HL-60 (cell line): ENCODE results near the gene OGG1.
A peak's percentile ranks its signal among the peaks of the same experiment; 100 is the strongest.

Experiments used
- DNase-seq, 2 experiments: peaks; one replicate each; pipeline ENCODE4 v3.0.0-alpha.2; 2010 to 2020; ENCODE audit warnings: low read depth in 1 of 2, low spot score in 1 of 2
- H3K27ac ChIP-seq: fragments of 250-450 bp; sonication (Bioruptor Pico); replicated peaks from 2 replicates; pipeline ENCODE4 v1.5.1; 2020; ENCODE audit warnings: mild to moderate bottlenecking, moderate library complexity
- H3K27me3 ChIP-seq: fragments of 250-450 bp; sonication (Bioruptor Pico); 2 replicates; pipeline ENCODE4 v1.5.1; 2021; ENCODE audit warnings: mild to moderate bottlenecking, moderate library complexity; ENCODE audit not compliant: insufficient read depth, poor library complexity, severe bottlenecking
- H3K4me3 ChIP-seq: replicated peaks from 2 replicates; pipeline ENCODE4 v1.5.1; 2011; ENCODE audit warnings: mild to moderate bottlenecking, control low read depth, low read length; ENCODE audit not compliant: insufficient read depth
- GABPA ChIP-seq: IDR thresholded peaks from 2 replicates; pipeline ENCODE4 v1.6.1; 2012; ENCODE audit warnings: low read depth
- POLR2AphosphoS5 ChIP-seq: IDR thresholded peaks from 2 replicates; pipeline ENCODE4 v1.6.1; 2012; ENCODE audit warnings: low read depth
- SPI1 ChIP-seq: IDR thresholded peaks from 2 replicates; pipeline ENCODE4 v1.6.1; 2012; ENCODE audit warnings: low read depth, mild to moderate bottlenecking, borderline replicate concordance
- TF ChIP-seq, protein P1 (sequence below): IDR thresholded peaks from one replicate; pipeline ENCODE4 v1.5.1; 2011; ENCODE audit warnings: low read length, control low read depth, inconsistent platforms; ENCODE audit not compliant: insufficient read depth
- TF ChIP-seq, protein P2 (sequence below): IDR thresholded peaks from 2 replicates; pipeline ENCODE4 v1.6.1; 2012; ENCODE audit warnings: low read depth; ENCODE audit not compliant: insufficient replicate concordance

The OGG1 gene

DNA sequence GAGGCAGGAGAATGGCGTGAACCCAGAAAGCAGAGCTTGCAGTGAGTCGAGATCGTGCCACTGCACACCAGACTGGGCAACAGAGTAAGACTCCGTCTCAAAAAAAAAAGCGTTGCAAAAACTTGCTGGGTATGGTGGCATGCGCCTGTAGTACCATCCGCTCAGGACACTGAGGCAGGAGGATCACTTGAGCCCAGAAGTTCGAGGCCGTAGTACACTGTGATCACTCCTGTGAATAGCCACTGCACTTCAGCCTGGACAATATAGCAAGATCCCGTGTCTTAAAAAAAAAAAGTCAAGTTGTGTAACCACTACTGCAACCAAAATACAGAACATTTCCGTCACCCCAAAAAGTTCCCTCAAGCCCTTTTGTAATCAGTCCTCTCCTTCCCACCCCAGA is 44.6 kb downstream of the OGG1 start:
- TF ChIP-seq, protein P1, sequence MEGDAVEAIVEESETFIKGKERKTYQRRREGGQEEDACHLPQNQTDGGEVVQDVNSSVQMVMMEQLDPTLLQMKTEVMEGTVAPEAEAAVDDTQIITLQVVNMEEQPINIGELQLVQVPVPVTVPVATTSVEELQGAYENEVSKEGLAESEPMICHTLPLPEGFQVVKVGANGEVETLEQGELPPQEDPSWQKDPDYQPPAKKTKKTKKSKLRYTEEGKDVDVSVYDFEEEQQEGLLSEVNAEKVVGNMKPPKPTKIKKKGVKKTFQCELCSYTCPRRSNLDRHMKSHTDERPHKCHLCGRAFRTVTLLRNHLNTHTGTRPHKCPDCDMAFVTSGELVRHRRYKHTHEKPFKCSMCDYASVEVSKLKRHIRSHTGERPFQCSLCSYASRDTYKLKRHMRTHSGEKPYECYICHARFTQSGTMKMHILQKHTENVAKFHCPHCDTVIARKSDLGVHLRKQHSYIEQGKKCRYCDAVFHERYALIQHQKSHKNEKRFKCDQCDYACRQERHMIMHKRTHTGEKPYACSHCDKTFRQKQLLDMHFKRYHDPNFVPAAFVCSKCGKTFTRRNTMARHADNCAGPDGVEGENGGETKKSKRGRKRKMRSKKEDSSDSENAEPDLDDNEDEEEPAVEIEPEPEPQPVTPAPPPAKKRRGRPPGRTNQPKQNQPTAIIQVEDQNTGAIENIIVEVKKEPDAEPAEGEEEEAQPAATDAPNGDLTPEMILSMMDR = no peak
- TF ChIP-seq SPI1 (no peak), GABPA (no peak), POLR2AphosphoS5 (no peak)
- TF ChIP-seq, protein P2, sequence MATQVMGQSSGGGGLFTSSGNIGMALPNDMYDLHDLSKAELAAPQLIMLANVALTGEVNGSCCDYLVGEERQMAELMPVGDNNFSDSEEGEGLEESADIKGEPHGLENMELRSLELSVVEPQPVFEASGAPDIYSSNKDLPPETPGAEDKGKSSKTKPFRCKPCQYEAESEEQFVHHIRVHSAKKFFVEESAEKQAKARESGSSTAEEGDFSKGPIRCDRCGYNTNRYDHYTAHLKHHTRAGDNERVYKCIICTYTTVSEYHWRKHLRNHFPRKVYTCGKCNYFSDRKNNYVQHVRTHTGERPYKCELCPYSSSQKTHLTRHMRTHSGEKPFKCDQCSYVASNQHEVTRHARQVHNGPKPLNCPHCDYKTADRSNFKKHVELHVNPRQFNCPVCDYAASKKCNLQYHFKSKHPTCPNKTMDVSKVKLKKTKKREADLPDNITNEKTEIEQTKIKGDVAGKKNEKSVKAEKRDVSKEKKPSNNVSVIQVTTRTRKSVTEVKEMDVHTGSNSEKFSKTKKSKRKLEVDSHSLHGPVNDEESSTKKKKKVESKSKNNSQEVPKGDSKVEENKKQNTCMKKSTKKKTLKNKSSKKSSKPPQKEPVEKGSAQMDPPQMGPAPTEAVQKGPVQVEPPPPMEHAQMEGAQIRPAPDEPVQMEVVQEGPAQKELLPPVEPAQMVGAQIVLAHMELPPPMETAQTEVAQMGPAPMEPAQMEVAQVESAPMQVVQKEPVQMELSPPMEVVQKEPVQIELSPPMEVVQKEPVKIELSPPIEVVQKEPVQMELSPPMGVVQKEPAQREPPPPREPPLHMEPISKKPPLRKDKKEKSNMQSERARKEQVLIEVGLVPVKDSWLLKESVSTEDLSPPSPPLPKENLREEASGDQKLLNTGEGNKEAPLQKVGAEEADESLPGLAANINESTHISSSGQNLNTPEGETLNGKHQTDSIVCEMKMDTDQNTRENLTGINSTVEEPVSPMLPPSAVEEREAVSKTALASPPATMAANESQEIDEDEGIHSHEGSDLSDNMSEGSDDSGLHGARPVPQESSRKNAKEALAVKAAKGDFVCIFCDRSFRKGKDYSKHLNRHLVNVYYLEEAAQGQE = no peak
- Histone ChIP-seq H3K4me3 (no peak overlapping the region), H3K27me3 (no peaks in the 10 kb centered on the region), H3K27ac (no peak overlapping the region)
- no peak for DNase-seq

DNA sequence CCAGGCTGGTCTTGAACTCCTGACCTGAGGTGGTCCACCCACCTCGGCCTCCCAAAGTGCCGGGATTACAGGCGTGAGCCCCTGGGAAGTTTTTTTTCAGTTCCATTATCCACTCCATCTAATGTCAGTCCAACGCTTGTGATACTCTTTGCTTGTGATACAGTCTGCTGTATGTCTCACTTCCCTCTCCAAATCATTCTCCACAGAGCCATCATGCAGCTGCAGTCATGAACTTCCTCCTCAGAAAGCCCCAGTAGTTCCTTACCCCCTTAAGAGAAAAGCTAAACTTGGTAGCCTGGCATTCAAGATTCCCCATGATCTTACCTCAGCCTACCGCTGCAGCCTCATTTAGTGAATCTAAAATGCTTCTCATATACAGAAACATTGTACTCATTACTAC is 45.5 kb downstream of the OGG1 start:
- DNase-seq = peak in 1 of 2 experiments; percentile 48
- no peak overlapping the region for H3K4me3 ChIP-seq
- peak; percentile 50; the same call in 1 of the 2 replicates for TF ChIP-seq SPI1
- peak; percentile 20; the same call in 1 of the 2 replicates for TF ChIP-seq POLR2AphosphoS5
- TF ChIP-seq, protein P1 = no peak
- H3K27ac ChIP-seq = no peak overlapping the region
- no peaks in the 10 kb centered on the region for H3K27me3 ChIP-seq

DNA sequence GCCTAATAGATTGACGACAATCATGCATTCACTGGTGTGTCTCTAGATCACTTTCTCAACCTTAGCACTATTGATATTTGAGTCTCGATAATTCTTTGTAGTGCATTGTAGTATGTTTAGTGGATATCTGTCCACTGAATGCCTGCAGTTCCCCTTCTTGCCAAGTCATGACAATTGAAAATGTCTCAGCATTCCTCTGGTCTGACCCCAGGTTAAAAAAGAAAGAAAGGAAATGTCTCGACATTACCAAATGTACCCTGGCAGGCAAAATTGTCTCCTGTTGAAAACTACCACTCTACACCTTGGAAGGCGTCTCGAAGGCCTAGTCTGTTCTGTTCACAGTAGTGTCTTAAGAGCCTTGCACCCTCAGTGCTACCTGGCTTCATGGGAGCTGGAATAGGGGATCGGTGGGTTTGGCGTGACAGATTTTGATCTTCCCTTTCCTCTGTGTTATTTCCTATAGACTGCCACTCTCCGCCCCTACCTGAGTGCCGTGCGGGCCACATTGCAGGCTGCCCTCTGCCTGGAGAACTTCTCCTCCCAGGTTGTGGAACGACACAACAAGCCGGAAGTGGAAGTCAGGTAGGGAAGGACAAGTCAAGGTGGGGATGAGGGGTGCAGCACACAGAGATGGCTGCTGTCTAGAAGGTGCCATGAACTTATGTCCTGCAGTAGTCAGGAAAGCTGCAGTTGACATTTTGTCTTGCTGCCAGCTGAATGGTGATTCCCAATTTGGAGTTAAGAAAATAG is 47.6 kb downstream of the OGG1 start:
- Histone ChIP-seq H3K27me3 (no peaks in the 10 kb centered on the region), H3K4me3 (no peak overlapping the region), H3K27ac (no peak overlapping the region)
- DNase-seq = no peak
- TF ChIP-seq POLR2AphosphoS5 = no peak
- TF ChIP-seq, protein P1 = no peak
- TF ChIP-seq SPI1 = no peak
- TF ChIP-seq GABPA = no peak
- TF ChIP-seq, protein P2 = no peak

DNA sequence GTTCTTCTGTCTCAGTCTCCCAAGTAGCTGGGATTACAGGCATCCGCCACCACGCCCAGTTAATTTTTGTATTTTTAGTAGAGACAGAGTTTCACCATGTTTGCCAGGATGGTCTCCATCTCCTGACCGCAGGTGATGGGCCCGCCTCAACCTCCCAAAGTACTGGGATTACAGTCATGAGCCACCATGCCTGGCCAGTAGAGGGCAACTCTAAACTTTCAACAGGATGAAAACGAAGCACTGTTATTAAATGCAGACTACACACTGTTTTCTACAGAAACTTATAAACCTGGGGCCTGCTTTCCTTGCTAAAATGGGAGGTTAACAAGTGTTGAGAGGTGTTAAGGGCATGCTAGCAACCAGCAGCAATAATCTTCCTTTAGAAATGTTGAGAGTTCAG is 50.8 kb downstream of the OGG1 start:
- DNase-seq = no peak
- no peaks in the 10 kb centered on the region for H3K27me3 ChIP-seq
- H3K27ac ChIP-seq = no peak overlapping the region
- no peak overlapping the region for H3K4me3 ChIP-seq
- TF ChIP-seq, protein P2 = no peak
- TF ChIP-seq GABPA (no peak), SPI1 (no peak), POLR2AphosphoS5 (no peak)
- TF ChIP-seq, protein P1 = peak; percentile 4
